Measurements from ENCODE around the gene CR1L.

GRCh38 chr1:207719234-207719633, 74.3 kb downstream of the CR1L start:
- TF ChIP-seq CTCF (IDR thresholded peaks at IDR 0.05 in 8 of 11, conservative IDR thresholded peaks at IDR 0.05 in 3 of 11): no peak
- TF ChIP-seq POLR2AphosphoS5 (IDR thresholded peaks at IDR 0.05): no peak
